Fibroblast of pulmonary artery (primary cell): ENCODE results near the gene BCAR3.

Source experiments
- DNase-seq: peaks from one replicate; pipeline ENCODE4 v3.0.0-alpha.2; 2010; ENCODE audit warnings: low read depth
- H3K4me3 ChIP-seq: replicated peaks from 2 replicates; pipeline ENCODE4 v1.5.1; 2011; ENCODE audit warnings: low read depth, mild to moderate bottlenecking, control low read depth, low read length, moderate library complexity
- CTCF ChIP-seq: IDR thresholded peaks from 2 replicates; pipeline ENCODE4 v1.5.1; 2011; ENCODE audit warnings: mild to moderate bottlenecking, control low read depth, low read length, inconsistent platforms; ENCODE audit errors: missing control alignments

Gene BCAR3

GRCh38 chr1:93587354-93587753, 94.3 kb downstream of the BCAR3 start:
- no peak overlapping the region for H3K4me3 ChIP-seq
- TF ChIP-seq CTCF: no peak
- no peak for DNase-seq

GRCh38 chr1:93585059-93585966, 96.3 kb downstream of the BCAR3 start:
- no peak overlapping the region for H3K4me3 ChIP-seq
- peak; percentile 76 for DNase-seq
- TF ChIP-seq CTCF: no peak

GRCh38 chr1:93584261-93585003, 97.2 kb downstream of the BCAR3 start:
- peak; percentile 18 for TF ChIP-seq CTCF

GRCh38 chr1:93581917-93582850, 99.5 kb downstream of the BCAR3 start:
- H3K4me3 ChIP-seq: no peak overlapping the region
- no peak for TF ChIP-seq CTCF
- no peak for DNase-seq

More at GRCh38 chr1:93584261-93585003, 97.2 kb downstream of the BCAR3 start:
- H3K4me3 ChIP-seq: no peak overlapping the region
- DNase-seq: no peak

- TF ChIP-seq CTCF: no peak
- DNase-seq: peak; percentile 86
- H3K4me3 ChIP-seq: no peak overlapping the region
Measured at GRCh38 chr1:93579891-93580290, 101.7 kb downstream of the BCAR3 start.
